ENCODE results near the gene SGCA. TPM values are rescaled to one million over a fixed set of nuclear protein-coding genes. Genes with fewer than 3 reads are reported as not detected.
A peak's percentile ranks its signal among the peaks of the same experiment; 100 is the strongest.

SGCA gene
- total and polyA plus RNA-seq, 2 of the 13 experiments (the other 11 are each of a cell fraction or from before 2014, with no cell fraction given), result not detected

- TF ChIP-seq TEAD3 (CRISPR knock-in tag; optimal IDR thresholded peaks at IDR 0.05; ENCODE audit: borderline replicate concordance) (peak; percentile 33), MTF2 (CRISPR knock-in tag; IDR thresholded peaks at IDR 0.05; ENCODE audit: borderline replicate concordance) (no peak), REST (IDR thresholded peaks at IDR 0.05; ENCODE audit: borderline replicate concordance in 1 of 2, low read depth in 1 of 2, low read length in 2 of 2) (no peak), DMAP1 (CRISPR knock-in tag; IDR thresholded peaks at IDR 0.05) (no peak), KLF15 (CRISPR knock-in tag; IDR thresholded peaks at IDR 0.05; ENCODE audit: borderline replicate concordance) (no peak), ARID4A (CRISPR knock-in tag; IDR thresholded peaks at IDR 0.05; ENCODE audit: borderline replicate concordance) (0 out of 2 replicates have a peak, but pooled peaks have one; percentile 22), ZBTB33 (CRISPR knock-in tag; IDR thresholded peaks at IDR 0.05) (no peak), MBNL3 (CRISPR knock-in tag; conservative IDR thresholded peaks at IDR 0.05) (no peak), PITX1 (CRISPR knock-in tag; IDR thresholded peaks at IDR 0.05) (0 out of 2 replicates have a peak, but pooled peaks have one; percentile 18), ZFP37 (CRISPR knock-in tag; IDR thresholded peaks at IDR 0.05; ENCODE audit: borderline replicate concordance) (no peak), ZNF800 (CRISPR knock-in tag; IDR thresholded peaks at IDR 0.05) (no peak), ZNF570 (CRISPR knock-in tag; IDR thresholded peaks at IDR 0.05; ENCODE audit: borderline replicate concordance) (no peak)
Measured at GRCh38 chr17:50123649-50124349, 42.0 kb upstream of the SGCA start (continued).
